ENCODE measurements around the gene ZNF155.

DNA sequence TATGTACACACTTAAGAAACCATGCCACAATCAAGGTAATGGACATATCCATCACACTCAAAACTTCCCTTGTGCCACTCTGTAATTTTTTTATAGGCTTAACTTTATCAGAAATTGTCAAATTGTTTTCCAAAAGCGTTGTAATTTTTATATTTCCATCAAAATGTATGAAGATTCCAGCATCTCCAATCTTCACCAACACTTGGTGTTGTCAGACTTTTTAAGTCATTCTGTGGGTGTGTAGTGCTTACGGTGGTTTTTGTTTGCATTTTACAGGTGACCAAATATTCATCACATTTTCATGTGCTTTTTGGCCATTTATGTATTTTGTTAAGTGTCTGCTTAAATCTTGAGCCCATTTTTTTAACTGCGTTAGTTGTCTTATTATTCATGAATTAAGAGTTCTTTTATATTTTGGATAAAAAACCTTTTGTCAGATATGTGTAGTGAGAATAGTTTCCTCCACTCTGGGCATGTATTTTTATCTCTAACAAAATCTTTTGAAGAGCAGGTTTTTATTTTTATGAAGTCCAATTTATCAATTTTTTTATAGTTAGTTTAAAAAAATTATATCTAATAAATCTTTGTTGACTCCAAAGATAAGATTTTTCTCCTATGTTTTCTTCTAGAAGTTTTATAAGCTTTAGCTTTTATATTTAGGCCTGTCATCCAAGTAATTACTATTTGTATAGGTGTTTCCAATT, 44.3 kb upstream of the ZNF155 start:
- TF ChIP-seq CTCF (IDR thresholded peaks at IDR 0.05 in 8 of 11, conservative IDR thresholded peaks at IDR 0.05 in 3 of 11) = no peak
- no peak for TF ChIP-seq POLR2A (IDR thresholded peaks at IDR 0.05)
- TF ChIP-seq POLR2AphosphoS5 (IDR thresholded peaks at IDR 0.05) = no peak

All from spleen (tissue), 7 donors.